SU-DHL-6 (cell line): Measurements from ENCODE around the gene CADPS.

ENCODE experiments used
- H2AFZ ChIP-seq: fragments of 200-600 bp; sonication (generic); 2 replicates; pipeline ENCODE4 v1.6.1; 2014; ENCODE audit warnings: low read depth, mild to moderate bottlenecking, moderate library complexity, mixed read lengths, antibody characterized with exemption, low read length; ENCODE audit not compliant: severe bottlenecking
- H3F3A ChIP-seq: fragments of 200-600 bp; shearing (Covaris generic); 2 replicates; pipeline ENCODE4 v1.6.0; 2016; ENCODE audit warnings: antibody characterized with exemption, mild to moderate bottlenecking; ENCODE audit not compliant: insufficient read depth
- H3K27ac ChIP-seq: fragments of 200-600 bp; sonication (generic); 2 replicates; pipeline ENCODE4 v1.5.1; 2016; ENCODE audit warnings: low read depth, mild to moderate bottlenecking, low read length, moderate library complexity, mixed read lengths
- H3K27me3 ChIP-seq: fragments of 200-600 bp; sonication (generic), shearing (Covaris generic); 2 replicates; pipeline ENCODE4 v1.6.0; 2014; ENCODE audit warnings: mild to moderate bottlenecking, low read length
- H3K36me3 ChIP-seq: fragments of 200-600 bp; sonication (generic); 2 replicates; pipeline ENCODE4 v1.6.1; 2014; ENCODE audit warnings: mild to moderate bottlenecking, low read length, mixed read lengths
- H3K4me2 ChIP-seq: fragments of 300-600, 200-600 bp; shearing (Covaris generic), sonication (generic); 2 replicates; pipeline ENCODE4 v1.6.0; 2014; ENCODE audit warnings: low read length, low read depth, mild to moderate bottlenecking; ENCODE audit not compliant: poor library complexity, severe bottlenecking
- H3K4me3 ChIP-seq: fragments of 200-600 bp; sonication (generic); 2 replicates; pipeline ENCODE4 v1.5.1; 2014; ENCODE audit warnings: antibody characterized with exemption, low read length, mild to moderate bottlenecking, mixed read lengths; ENCODE audit not compliant: insufficient read depth, poor library complexity, severe bottlenecking
- H3K79me2 ChIP-seq: fragments of 200-600 bp; sonication (generic); 2 replicates; pipeline ENCODE4 v1.6.1; 2014; ENCODE audit warnings: mild to moderate bottlenecking, low read length, moderate library complexity; ENCODE audit not compliant: insufficient read depth
- H3K9ac ChIP-seq: fragments of 200-600 bp; sonication (generic); 2 replicates; pipeline ENCODE4 v1.7.0; 2014; ENCODE audit warnings: mild to moderate bottlenecking, low read length
- H3K9me2 ChIP-seq: fragments of 200-600 bp; sonication (generic); replicated peaks from 2 replicates; pipeline ENCODE4 v1.6.1; 2014; ENCODE audit warnings: low read length; ENCODE audit not compliant: insufficient read depth
- H3K9me3 ChIP-seq: fragments of 200-600 bp; sonication (generic); 2 replicates; pipeline ENCODE4 v1.6.1; 2014; ENCODE audit warnings: low read length, mixed read lengths; ENCODE audit not compliant: insufficient read depth
- H4K20me1 ChIP-seq: fragments of 200-600 bp; sonication (generic); 2 replicates; pipeline ENCODE4 v1.6.1; 2014; ENCODE audit warnings: low read depth, mild to moderate bottlenecking, antibody characterized with exemption, low read length, moderate library complexity, mixed read lengths
- CTCF ChIP-seq: fragments of 200-600 bp; sonication (generic); IDR thresholded peaks from one replicate; pipeline ENCODE4 v1.5.1; 2017; ENCODE audit warnings: antibody characterized with exemption, mild to moderate bottlenecking, low read length, moderate library complexity; ENCODE audit not compliant: insufficient read depth, poor library complexity, severe bottlenecking
- EZH2phosphoT487 ChIP-seq: fragments of 200-600 bp; sonication (generic), shearing (Covaris generic); conservative IDR thresholded peaks from 2 replicates; pipeline ENCODE4 v1.6.1; 2018; ENCODE audit warnings: mild to moderate bottlenecking, antibody characterized with exemption, low read length, moderate library complexity, mixed read lengths

CADPS gene

DNA sequence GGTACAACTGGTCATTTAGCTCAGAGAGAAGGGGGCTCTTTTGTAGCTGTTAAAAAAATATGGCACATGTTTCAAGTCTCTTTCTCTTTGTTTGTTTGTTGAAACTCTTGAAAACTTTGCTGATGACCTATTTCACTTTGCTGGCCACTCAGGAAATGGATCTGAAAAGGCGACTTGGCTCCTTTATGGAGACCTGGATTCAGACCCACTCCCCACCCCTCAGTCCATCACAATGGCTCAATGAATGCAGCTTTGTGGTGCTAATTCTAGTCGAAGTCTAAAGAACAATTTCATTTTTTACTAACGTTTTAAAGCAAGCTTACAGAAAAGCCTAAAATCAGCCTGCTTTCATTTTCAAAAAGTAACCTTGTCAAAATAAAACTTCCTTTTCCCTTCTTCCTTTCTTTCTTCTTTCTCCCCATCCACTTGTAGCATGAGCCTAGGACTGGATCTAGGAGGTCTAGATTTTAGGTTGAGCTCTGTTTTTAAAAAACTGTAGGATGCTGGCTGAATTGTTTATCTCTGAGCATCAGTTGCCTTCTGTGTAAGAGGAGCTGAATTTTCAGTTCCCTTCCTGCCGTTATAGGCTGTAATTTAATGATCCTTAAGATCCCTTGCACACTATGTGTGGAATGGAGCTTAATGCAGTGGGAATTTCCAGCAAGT is 336.4 kb downstream of the CADPS start:
- no peak for TF ChIP-seq EZH2phosphoT487
- no peak for TF ChIP-seq CTCF
- Histone ChIP-seq H3K4me3 (no peak overlapping the region), H3K27ac (no peak overlapping the region), H3K9ac (no peak overlapping the region), H4K20me1 (no peaks in the 10 kb centered on the region), H3K36me3 (no peaks in the 10 kb centered on the region), H3K9me2 (no peaks in the 10 kb centered on the region), H3F3A (no peaks in the 10 kb centered on the region), H3K79me2 (no peaks in the 10 kb centered on the region), H3K4me2 (no peak overlapping the region), H3K9me3 (no peaks in the 10 kb centered on the region), H2AFZ (no peak overlapping the region), H3K27me3 (no peaks in the 10 kb centered on the region)

DNA sequence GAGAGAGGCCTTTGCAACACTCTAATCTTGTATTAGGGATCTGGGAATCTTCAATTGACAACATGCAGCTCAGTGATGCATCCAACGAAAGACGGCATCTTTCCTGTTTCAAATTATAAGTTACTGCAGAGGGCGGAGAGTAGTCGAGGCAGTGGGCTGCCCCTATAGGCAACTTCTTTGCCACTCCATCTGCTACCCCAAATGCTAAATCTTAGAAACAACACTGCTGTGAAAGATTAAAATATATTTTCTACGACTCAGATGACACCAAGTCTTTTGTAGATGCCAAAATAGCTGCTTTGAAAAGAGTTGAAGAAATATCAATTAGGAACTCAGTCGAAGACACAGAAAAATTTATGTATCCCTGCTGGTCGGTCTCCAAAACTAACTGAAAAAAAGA is 340.9 kb downstream of the CADPS start:
- TF ChIP-seq CTCF (no peak), EZH2phosphoT487 (no peak)
- H3K4me3 ChIP-seq = no peak overlapping the region
- H3K36me3 ChIP-seq = no peaks in the 10 kb centered on the region
- no peaks in the 10 kb centered on the region for H3K9me2 ChIP-seq
- H3K9ac ChIP-seq = no peak overlapping the region
- no peak overlapping the region for H3K4me2 ChIP-seq
- no peaks in the 10 kb centered on the region for H4K20me1 ChIP-seq
- H3F3A ChIP-seq = no peaks in the 10 kb centered on the region
- no peaks in the 10 kb centered on the region for H3K27me3 ChIP-seq
- no peaks in the 10 kb centered on the region for H3K9me3 ChIP-seq
- no peak overlapping the region for H3K27ac ChIP-seq
- no peaks in the 10 kb centered on the region for H3K79me2 ChIP-seq
- no peak overlapping the region for H2AFZ ChIP-seq

GRCh38 chr3:62532796-62533195 is 342.4 kb downstream of the CADPS start:
- H3K36me3 ChIP-seq = no peaks in the 10 kb centered on the region
- H3K9me3 ChIP-seq = no peaks in the 10 kb centered on the region
- H3K27ac ChIP-seq = no peak overlapping the region
- no peak for TF ChIP-seq EZH2phosphoT487
- TF ChIP-seq CTCF = no peak
- H2AFZ ChIP-seq = no peak overlapping the region
- H3K4me2 ChIP-seq = no peak overlapping the region
- H3K9ac ChIP-seq = no peak overlapping the region
- H4K20me1 ChIP-seq = no peaks in the 10 kb centered on the region
- no peak overlapping the region for H3K4me3 ChIP-seq
- no peaks in the 10 kb centered on the region for H3K27me3 ChIP-seq
- no peaks in the 10 kb centered on the region for H3K79me2 ChIP-seq
- H3F3A ChIP-seq = no peaks in the 10 kb centered on the region
- no peaks in the 10 kb centered on the region for H3K9me2 ChIP-seq
